Iris pigment epithelial cell (primary cell): ENCODE measurements around the gene SMNDC1.
"Not testable (repeated sequence)": the region's sequence is repeated elsewhere in the genome, so short reads cannot be mapped to it uniquely, and the experiment has no call there.

ENCODE experiments used
- DNase-seq: peaks from one replicate; pipeline ENCODE4 v3.0.0-alpha.2; 2011; ENCODE audit warnings: low read depth

SMNDC1 gene

GRCh38 chr10:110251392-110251791 lies 53.3 kb downstream of the SMNDC1 start:
- DNase-seq: not testable (repeated sequence)

- DNase-seq: not testable (repeated sequence)
Observed at GRCh38 chr10:110249489-110249888, 55.2 kb downstream of the SMNDC1 start.

GRCh38 chr10:110247833-110248232 lies 56.9 kb downstream of the SMNDC1 start:
- not testable (repeated sequence) for DNase-seq

DNA sequence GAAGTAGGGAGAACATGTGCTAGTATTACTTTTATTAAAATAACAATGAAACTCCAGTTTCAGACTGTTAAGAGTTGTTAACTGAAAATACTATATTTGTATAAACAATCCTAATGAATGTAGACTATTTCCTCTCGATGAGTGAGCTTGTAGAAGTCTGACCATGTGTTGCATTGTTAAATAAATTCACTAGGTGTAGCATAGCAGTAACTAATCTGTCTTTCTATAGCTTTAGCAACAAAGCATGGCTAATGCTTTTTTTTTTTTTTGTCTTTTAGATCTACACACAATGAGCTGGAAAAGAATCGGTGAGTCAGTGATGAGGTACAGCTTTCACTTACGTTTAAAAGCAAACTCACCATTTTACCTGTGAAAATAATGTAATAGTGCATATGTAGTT lies 60.2 kb downstream of the SMNDC1 start:
- DNase-seq: no peak

DNA sequence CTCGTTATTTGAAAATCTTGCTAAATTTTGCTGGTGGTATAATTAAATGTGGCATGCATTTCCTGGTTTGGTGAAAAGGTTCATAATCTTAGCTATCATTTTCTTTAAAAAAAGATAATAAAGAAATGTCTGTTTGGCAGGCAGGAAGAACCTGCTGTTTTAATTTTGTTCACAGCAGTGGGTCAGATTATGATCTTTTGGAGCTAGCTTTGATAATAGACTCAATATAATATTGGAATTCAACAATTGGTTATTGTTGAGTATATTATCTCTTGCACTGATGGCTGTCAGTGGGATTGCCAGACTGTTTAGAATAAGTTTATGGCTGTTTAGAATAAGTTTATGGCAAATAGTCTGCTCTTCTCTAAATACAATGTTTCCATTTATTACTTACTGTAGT lies 62.2 kb downstream of the SMNDC1 start:
- no peak for DNase-seq

- DNase-seq: no peak
Observed at GRCh38 chr10:110241841-110242240, 62.9 kb downstream of the SMNDC1 start.

- DNase-seq: no peak
Observed at GRCh38 chr10:110241407-110241806, 63.3 kb downstream of the SMNDC1 start.
